ENCODE data around the gene TIMM17B.

Gene TIMM17B

DNA sequence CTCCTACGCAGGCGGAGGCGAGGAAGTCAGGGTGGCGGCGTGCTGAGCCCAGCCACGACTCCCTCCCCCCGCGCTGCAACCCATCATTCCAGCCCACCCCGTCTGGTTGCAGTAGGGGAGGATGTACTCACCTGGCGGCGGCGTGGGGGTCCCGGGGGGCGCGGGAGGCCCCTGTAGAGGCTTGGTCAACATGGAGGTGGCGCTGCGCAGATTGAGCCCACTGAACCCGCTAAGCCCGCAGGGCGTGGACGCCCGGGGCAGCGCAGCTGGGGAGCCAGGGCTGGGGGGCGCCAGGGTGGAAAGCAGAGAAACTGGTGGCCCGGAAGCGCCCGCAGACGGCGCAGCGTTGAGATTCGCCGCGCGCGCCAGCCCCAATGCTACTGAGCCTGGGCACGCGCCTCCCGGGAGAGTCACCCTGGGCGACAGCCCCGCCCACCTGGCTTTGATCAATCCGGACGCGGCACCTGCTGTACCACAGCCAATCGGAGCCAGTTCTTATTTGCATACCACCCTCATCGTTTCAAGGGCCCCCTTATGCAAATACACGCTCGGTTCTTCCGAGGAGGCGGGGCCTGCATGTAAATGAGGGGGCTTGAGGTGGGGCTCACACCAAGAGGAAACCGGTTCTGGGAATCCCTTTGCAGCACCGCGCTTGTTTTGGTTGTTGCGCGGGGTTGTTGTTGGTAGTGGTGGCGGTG is 21.2 kb upstream of the TIMM17B start, which contains the start of gene PIM2:
Gene PIM2, minus strand, starts transcription at position 382 of the 698 bp plus-strand sequence. Its CDS starts 190 bp downstream, at position 192.
- peak; percentile 96 for DNase-seq (ENCODE audit: low spot score)

DNA sequence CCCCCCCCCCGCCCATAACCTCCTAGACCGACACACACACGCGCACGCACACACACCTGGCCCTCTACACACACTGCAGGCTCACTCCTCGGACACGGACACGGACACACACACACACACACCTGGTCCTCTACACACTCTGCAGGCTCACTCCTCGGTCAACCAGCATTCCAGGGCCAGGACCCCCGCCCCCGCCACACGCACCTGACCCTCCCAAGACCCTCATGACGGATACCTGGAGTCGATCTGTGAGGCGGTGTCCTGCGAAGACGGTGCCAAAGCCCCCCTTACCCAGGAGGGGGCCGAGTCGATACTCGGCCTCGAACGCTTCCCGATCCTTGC is 20.7 kb upstream of the TIMM17B start:
- no peak for DNase-seq (ENCODE audit: low spot score)

DNA sequence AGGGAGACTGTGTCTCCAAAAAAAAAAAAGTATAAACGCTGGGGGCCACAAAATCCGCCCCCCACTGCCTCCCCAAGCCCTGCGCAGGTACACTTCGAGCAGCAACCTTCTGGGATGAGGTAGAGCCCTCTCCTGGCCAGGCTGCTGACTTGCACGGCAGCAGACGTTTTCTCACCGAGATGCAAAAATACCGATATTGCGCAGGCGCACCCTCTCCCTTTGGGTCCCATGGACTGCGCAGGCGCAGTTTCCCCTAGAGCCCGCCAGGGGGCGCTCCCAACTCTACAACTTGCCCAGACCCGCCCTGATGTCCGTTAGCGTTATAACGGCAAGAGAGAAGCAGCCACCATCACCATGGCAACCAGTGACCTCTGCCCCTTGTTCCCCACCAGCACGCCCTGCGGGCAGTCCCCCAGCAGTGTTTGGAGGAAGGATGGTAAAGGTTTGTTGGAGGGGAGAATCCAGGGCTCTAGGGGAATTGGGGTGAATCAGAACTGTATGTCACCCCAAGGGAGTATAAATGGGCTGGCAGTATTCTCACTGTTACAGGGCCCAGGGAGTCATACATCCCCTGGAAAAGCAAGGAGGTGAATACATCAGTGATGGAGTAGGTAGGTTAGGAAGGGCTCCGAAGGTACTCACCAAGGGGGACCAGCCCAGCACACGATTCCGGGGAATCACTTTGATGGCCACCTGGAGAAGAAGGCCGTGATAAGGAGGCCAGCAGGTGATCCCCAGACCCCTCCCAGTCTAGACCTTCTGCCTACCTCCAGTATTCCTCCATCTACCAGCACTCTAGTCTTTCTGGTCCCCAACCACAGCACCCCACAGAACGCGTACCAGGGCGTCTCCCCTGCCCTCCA is 19.8 kb upstream of the TIMM17B start:
- DNase-seq (ENCODE audit: low spot score): peak; percentile 92

DNA sequence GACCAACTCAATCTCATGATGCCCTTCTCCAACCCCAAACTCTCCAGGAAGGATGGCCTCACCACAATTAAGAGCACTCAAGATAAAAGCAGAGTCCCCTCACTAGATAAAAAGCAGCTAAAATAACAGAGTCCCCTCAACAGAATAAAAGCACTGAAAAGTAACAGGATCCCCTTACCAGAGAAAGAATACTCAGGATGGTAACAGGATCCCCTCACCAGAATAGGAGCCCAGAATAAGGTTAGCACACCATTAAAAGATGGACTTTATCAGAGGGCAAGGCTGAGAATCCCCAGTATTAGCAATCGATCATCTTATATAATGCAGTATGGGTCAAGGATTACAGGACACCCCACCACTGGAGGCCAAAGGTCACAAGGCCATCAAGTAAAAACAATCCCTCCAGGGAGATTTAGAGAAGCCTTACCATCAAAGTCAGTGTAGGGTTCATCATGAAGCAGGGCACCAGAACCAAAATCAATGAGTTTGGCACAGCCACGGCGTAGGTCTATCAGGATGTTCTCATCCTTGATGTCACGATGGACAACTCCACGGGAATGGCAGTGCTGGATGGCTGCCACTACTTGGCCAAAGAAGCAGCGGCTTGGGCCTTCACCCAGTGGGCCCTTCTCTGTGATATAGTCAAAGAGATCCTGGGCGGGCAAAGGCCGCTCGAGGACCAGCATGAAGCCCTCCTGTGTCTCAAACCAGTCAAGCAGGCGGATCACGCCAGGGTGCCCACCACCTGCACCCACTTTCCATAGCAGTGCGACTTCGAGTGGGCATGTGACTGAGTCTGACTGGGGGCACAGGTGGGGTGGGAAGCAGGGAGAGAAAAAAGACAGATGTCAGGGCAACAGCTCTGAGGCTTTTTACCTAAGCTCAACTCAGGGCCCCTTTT is 17.3 kb upstream of the TIMM17B start:
- DNase-seq (ENCODE audit: low spot score): no peak

DNA sequence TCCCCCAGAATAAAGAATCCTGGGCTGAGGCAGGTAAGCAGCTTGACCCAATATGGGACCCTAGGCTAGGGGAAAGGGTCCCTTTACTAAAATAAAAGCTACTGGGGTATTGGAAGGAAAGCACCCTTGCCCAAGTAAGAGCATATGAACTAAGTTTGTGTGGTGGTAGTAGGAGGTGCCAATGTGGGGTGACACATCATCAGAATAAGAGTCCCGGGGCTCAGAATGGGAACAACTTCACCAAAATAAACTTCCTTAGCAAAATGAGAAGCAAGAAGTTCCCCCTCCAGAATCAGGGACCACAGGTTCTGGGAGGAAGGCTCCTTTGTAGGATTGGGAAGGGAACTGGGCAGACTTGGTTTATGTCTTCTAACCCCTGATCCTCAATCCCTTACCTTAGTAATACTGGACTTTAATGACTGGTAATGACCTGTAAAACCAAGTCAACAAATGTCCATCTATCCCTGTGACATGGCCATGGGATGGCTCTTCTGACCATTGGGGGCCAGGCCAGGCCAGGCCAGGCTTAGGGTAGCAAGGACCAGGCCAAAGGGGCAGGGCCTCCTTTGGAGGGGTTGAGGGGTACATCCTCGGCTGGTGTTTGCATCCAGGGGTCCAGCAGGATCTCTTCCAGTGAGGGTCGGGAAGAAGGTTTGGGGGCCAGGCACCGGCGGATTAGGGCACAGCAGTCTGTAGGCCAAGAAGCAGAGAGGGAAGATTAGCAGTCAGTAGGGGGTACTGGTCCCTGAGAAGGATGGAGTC is 16.2 kb upstream of the TIMM17B start:
- DNase-seq (ENCODE audit: low spot score): no peak

DNA sequence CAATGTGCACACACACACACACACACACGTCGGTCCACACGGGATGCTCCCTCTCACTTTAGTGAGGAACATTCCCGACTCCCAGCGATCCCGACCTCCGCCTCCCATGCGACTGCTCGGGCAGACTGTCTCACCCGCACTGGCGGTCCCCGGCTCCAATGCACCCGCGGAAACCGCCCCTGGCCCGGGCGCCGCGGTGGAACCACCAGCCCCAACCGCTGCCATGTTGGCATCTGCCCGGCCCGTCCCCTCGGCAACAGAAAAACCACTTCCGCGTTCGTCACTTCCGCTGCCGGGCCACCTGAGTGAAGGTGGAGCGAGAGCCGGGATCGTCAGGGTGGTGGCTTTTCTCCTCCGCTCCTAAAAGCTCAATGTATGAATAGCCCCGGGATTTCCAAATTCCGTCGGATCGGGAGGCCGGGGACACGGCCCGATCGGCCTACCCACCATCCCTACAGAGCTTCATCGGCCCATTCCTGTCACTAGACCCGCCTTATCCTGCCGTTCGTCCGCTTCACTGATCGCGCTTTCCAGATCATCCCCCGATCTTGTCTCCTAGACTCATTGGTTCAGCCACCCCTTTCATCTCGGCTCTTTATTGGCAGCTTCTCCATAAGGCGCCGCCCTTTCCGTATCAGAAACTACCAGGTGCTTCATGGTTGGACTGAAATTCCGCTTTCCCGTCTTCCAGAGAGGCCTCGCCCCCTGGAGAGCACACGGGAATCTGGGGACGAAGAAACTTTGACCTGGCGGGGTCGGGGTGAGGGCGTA is 14.0 kb upstream of the TIMM17B start, which contains the start of gene SLC35A2:
Gene SLC35A2, minus strand, starts transcription at position 235 of the 771 bp plus-strand sequence. Its CDS starts 10 bp downstream, at position 225.
- DNase-seq (ENCODE audit: low spot score): peak; percentile 87

DNA sequence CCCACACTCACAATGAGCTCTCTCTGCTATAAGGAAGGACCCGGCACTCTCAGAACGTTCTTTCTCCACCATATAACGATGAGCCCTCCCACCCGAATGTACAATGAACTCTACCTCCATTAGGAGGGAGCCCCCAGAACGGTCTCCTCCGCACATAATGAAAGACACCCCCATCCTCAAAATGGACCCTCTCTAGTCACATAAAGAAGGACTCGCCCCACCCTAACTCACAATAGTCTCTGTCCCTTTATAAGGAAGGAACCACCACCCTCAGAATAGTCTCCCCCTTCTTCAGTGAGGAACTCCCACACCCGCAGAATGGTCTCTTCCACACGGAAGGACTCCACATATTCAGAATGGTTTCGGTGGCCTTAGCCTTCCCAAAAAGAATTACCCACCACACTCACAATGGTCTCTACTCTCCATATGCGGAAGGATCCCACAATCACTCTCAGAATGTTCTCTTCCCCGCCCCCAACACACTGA is 13.4 kb upstream of the TIMM17B start:
- no peak for DNase-seq (ENCODE audit: low spot score)

DNA sequence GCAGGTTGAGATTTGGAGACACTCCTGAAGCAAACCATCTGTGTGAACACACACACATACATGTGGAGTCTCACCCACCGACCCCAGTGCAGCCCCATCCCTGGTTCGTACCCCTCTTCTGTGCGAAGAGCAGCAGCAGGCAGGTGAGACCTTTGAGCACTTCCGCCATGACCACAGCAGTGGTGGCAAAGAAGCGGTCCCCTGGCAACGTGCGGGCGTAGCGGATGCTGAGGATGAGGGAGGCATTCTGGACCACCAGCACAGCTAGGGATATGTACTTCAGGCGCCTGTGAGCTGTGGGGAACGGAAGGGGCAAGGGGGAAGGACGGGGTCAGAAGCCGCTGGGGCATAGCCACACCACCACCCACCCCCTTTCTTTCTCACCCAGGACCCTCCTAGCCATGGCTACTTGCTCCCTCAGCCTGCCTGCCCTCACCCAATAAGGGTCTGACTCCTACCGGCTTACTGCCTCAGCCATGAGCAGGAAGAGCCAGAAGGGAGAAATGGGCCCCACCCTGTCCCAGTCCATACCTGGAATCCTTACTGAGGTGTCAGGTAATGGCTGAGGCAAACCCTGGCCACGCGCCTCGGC is 12.2 kb upstream of the TIMM17B start:
- DNase-seq (ENCODE audit: low spot score): no peak

DNA sequence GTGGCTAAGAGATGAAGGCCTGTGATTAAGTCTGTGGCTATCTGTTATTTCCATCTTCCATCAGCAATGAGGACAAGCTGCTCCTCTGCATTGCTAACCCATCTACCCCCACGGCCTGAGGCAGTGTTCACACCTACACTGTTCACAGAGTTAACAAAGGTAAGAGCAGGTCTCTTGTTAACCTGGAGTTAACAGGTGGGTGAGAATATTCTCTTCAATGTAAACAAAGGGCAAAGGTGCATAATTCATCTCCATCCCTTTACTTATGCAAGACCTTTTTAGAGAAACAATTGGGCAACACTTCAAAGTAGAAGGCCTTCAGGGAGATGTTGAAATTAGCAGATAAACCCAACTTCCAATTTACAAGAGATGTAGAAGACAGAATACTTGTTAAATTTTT is 11.0 kb upstream of the TIMM17B start:
- no peak for DNase-seq (ENCODE audit: low spot score)

DNA sequence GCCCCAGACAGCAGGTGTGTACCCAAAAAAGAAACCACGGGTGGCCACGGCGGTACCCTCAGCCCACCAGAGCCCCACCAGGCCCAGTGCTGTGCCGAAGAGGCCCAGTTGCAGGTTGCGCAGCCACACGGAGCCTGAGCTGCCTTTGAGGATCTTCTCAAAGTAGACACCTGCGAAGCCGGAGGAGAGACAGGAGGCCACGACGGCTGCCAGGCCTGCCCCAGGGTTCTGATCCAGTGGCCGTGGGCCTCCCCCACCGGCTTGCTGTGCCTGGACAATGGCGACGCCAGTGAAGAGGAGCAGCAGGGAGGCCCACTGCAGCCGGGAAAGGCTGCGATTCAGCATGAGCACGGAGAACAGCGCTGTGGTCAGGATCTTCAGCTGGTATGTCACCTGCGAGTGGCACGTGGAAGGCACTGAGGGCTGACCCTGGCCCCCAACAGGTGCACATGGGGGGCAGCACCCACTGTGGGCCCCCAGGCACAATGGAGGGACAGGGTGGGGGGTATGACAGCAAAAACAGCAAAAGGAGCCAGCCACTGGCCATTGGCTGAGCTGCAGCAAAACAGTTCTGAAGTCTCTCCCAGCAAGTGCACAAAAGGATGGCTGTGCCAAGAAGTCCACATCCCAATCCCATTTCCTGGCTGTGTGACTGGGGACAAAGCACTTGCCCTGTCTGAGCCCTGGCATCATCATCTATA is 7.7 kb upstream of the TIMM17B start:
- no peak for DNase-seq (ENCODE audit: low spot score)

DNA sequence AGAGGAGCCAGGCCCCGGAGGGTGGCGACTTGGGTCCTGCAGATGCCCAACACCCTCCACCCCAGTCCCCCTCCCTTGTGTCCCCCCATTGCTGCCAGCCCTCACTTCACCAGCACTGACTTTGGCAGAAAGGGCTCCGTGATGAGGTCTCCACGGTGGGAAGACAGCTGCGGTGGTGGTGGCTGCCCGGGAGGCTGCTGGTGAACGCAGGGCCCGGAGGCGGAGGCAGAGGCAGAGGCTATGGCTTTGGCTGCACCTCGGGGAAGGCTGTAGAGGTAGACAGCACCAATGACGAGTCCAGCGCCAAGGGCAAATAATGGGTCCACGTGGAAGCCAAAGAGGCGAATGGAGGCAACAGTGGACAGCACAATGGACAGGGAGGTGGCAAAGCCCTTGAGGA is 7.1 kb upstream of the TIMM17B start:
- no peak for DNase-seq (ENCODE audit: low spot score)

DNA sequence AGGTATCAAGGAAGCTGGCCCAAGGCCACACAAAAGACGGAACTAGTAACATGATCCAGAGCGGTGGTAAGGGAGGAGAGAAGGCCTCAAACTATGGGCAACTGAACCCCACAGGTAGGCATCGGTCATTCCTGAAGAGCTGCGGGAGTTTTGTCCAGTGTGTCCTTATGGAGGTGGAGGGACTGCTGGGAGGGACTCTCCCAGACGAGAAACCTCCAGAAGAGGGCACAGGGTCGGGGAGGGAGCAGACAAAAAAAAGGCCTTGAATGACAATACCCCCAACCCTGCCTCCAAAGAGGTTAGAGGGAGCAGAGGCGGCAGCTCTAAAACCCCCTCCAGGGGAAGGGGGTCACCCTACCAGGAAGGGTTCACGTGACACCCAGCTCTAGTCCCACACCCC is 6.6 kb upstream of the TIMM17B start:
- no peak for DNase-seq (ENCODE audit: low spot score)

DNA sequence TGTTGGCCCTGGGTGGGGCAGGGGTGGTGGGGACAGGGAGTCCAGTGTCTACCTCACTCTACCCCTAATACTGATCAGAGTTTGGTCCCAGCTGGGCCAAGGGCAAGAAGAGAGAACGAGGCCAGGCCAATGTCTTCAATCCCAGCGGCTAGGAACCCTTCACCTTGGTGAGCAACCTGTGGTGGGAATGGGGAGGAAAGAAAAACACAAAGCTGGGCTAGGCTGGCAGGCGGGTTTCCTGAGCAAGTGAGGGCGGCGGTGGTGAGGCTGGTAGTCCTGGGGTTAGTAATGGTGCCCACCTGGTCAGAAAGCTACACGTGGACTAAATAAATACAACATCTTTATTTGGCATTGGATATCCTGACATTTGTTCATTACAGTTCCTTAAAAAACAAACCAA is 5.7 kb upstream of the TIMM17B start:
- DNase-seq (ENCODE audit: low spot score): no peak

DNA sequence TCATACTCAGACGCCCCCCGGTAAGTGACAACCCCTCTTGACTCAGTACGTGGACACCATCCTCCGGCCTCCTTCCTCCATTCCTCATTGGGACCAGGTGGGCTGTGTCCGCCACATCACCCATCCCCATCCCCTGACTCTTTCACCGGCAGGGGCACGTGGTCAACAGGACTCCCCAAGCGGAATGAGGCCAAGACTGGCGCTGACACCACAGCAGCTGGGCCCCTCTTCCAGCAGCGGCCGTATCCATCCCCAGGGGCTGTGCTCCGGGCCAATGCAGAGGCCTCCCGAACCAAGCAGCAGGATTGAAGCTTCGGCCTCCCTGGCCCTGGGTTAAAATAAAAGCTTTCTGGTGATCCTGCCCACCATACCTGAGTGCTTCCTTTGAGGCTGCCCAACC is 5.2 kb upstream of the TIMM17B start:
- no peak for DNase-seq (ENCODE audit: low spot score)

DNA sequence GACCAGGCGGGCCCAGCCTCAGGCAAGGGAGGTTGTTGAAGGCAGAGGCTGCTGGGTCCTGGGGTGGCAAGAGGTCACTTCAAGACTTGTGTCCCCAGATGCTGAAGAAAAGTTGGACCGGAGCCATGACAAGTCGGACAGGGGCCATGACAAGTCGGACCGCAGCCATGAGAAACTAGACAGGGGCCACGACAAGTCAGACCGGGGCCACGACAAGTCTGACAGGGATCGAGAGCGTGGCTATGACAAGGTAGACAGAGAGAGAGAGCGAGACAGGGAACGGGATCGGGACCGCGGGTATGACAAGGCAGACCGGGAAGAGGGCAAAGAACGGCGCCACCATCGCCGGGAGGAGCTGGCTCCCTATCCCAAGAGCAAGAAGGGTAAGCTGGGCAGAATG is 4.6 kb upstream of the TIMM17B start:
- DNase-seq (ENCODE audit: low spot score): no peak

DNA sequence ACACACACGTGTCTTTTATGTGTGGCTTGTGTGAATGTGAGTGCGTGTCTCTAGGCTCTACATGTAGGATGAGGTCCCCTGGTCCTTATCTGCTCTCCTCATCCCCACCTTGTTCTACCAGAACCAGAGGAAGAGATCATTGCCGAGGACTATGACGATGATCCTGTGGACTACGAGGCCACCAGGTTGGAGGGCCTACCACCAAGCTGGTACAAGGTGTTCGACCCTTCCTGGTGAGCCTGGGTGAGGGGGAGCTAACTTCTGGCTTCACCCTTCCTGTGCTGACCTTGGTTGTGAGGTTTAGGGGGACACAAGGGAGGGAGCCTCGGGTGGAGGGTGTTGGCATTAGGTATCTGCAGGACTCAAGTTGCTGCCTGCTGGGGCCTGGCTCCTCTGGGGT is 3.5 kb upstream of the TIMM17B start:
- no peak for DNase-seq (ENCODE audit: low spot score)

DNA sequence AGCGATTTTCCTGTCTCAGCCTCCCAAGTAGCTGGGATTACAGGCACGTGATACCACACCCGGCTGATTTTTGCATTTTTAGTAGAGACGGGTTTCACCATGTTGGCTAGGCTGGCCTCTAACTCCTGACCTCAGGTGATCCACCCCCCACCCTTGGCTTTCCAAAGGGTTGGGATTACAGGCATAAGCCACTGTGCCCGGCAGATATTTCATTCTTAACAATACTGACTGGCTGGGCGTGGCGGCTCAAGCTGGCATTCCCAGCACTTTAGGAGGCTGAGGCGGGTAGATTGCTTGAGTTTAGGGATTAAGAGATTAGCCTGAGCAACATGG is 1.5 kb upstream of the TIMM17B start:
- no peak for DNase-seq (ENCODE audit: low spot score)

DNA sequence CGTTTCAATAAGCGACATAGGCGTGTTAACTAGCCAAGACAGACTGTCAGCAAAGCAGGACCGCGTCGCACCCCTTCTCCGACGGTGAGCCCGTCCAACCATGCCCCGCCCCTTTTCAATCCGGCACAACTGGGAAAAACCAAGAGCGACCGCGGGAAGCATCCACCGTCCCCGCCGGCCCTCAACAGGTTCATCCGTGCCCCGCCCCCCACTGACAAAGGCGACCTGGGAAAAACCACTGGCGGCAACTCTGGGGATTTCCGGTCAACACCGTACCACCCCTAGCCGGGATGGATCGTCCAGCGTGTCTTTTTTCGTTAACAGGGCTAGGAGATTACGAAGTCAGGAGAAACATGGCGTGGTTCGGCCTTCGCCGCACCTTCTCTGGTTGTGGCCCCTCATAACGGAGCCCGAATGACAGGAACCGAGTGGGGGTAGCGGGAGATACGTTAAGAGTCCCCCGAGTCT is 377 bp downstream of the TIMM17B start:
- peak; percentile 81 for DNase-seq (ENCODE audit: low spot score)

DNA sequence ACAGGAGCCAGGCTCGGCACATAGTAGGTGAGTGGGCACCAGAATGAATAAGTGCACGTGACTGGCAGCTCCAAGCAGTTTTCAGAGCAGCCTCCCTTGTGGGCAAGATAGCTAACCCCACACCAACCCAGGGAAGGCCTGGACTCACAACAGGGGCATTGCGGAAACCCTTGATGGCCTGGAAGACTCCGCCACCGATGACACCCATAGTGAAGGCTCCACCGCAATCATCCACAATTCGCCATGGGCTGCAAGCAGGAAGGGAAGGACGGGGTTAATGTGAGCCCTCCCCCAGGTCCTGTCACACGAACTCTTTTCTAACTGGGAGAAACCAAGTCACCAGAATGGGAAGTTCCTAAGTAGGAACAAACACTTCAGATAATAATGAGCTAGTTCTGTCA is 957 bp downstream of the TIMM17B start:
- DNase-seq (ENCODE audit: low spot score): no peak

DNA sequence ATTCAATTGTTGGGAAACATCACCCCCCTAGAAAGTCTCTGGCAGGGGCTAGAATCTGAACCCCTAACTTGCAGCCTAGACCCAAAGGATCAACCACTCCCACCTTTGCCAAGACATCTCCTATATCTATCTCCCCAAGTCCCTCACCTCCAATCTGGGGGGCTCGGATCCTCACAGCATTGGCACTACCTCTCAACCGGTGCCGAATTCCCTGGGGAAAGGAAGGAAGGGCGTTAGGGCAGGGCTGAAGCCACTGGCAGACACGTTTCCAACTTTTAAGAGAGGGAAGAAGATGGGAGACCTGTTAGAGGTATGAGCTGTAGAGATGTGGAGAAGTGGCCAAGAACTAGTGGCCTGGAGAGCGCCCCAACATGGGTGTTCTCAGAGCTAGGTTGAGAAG is 2.7 kb downstream of the TIMM17B start:
- no peak for DNase-seq (ENCODE audit: low spot score)
